ENCODE data around the gene GNAO1.

Gene GNAO1

GRCh38 chr16:56263711-56264608 lies 72.7 kb downstream of the GNAO1 start:
- in situ Hi-C loops (cut with HindIII; ENCODE audit: low sequenced_read_pairs): no loop called here

GRCh38 chr16:56264609-56264972 lies 73.3 kb downstream of the GNAO1 start:
- in situ Hi-C loops (cut with HindIII; ENCODE audit: low sequenced_read_pairs): no loop called here

- in situ Hi-C loops (cut with HindIII; ENCODE audit: low sequenced_read_pairs): no loop called here
These were observed 73.9 kb downstream of the GNAO1 start for GRCh38 chr16:56265184-56265583.

- in situ Hi-C loops (cut with HindIII; ENCODE audit: low sequenced_read_pairs): no loop called here
These were observed 74.5 kb downstream of the GNAO1 start for GRCh38 chr16:56265746-56266145.

- in situ Hi-C loops (cut with HindIII; ENCODE audit: low sequenced_read_pairs): no loop called here
These were observed 75.6 kb downstream of the GNAO1 start for GRCh38 chr16:56266641-56267607.

- in situ Hi-C loops (cut with HindIII; ENCODE audit: low sequenced_read_pairs): no loop called here
These were observed 76.6 kb downstream of the GNAO1 start for GRCh38 chr16:56267888-56268287.

GRCh38 chr16:56268799-56269198 lies 77.5 kb downstream of the GNAO1 start:
- in situ Hi-C loops (cut with HindIII; ENCODE audit: low sequenced_read_pairs): no loop called here

- in situ Hi-C loops (cut with HindIII; ENCODE audit: low sequenced_read_pairs): no loop called here
These were observed 78.0 kb downstream of the GNAO1 start for GRCh38 chr16:56269281-56269680.

GRCh38 chr16:56269811-56270684 lies 78.8 kb downstream of the GNAO1 start:
- in situ Hi-C loops (cut with HindIII; ENCODE audit: low sequenced_read_pairs): loop anchor here (5.0 kb wide), 2 partner anchors 53 to 57 kb away; no protein-coding TSS in a partner anchor

- in situ Hi-C loops (cut with HindIII; ENCODE audit: low sequenced_read_pairs): loop anchor here (5.0 kb wide), 2 partner anchors 54 to 56 kb away; no protein-coding TSS in a partner anchor
These were observed 79.5 kb downstream of the GNAO1 start for GRCh38 chr16:56270828-56271227.

GRCh38 chr16:56272583-56272894 lies 81.2 kb downstream of the GNAO1 start:
- in situ Hi-C loops (cut with HindIII; ENCODE audit: low sequenced_read_pairs): loop anchor here (5.0 kb wide), 2 partner anchors 55 kb away; no protein-coding TSS in a partner anchor

GRCh38 chr16:56273615-56274014 lies 82.3 kb downstream of the GNAO1 start:
- in situ Hi-C loops (cut with HindIII; ENCODE audit: low sequenced_read_pairs): loop anchor here (5.0 kb wide), 2 partner anchors 54 to 56 kb away; no protein-coding TSS in a partner anchor

- in situ Hi-C loops (cut with HindIII; ENCODE audit: low sequenced_read_pairs): loop anchor here (5.0 kb wide), 2 partner anchors 53 to 57 kb away; no protein-coding TSS in a partner anchor
These were observed 83.1 kb downstream of the GNAO1 start for GRCh38 chr16:56274369-56274768.

GRCh38 chr16:56275076-56275475 lies 83.8 kb downstream of the GNAO1 start:
- in situ Hi-C loops (cut with HindIII; ENCODE audit: low sequenced_read_pairs): no loop called here

- in situ Hi-C loops (cut with HindIII; ENCODE audit: low sequenced_read_pairs): no loop called here
These were observed 84.5 kb downstream of the GNAO1 start for GRCh38 chr16:56275801-56276200.

GRCh38 chr16:56277075-56277474 lies 85.8 kb downstream of the GNAO1 start:
- in situ Hi-C loops (cut with HindIII; ENCODE audit: low sequenced_read_pairs): no loop called here

GRCh38 chr16:56278196-56278855 lies 87.0 kb downstream of the GNAO1 start:
- in situ Hi-C loops (cut with HindIII; ENCODE audit: low sequenced_read_pairs): no loop called here

GRCh38 chr16:56279132-56279531 lies 87.8 kb downstream of the GNAO1 start:
- in situ Hi-C loops (cut with HindIII; ENCODE audit: low sequenced_read_pairs): no loop called here

GRCh38 chr16:56279914-56280313 lies 88.6 kb downstream of the GNAO1 start:
- in situ Hi-C loops (cut with HindIII; ENCODE audit: low sequenced_read_pairs): no loop called here

- in situ Hi-C loops (cut with HindIII; ENCODE audit: low sequenced_read_pairs): no loop called here
These were observed 90.0 kb downstream of the GNAO1 start for GRCh38 chr16:56281249-56281805.

Measured in endothelial cell of hepatic sinusoid (primary cell).